D721Med (cell line): ENCODE data around the gene IQCH.

ENCODE experiments used
- DNase-seq: peaks from one replicate; pipeline ENCODE4 v3.0.0; 2011; ENCODE audit warnings: low spot score; ENCODE audit not compliant: insufficient read length
- FAIRE-seq: peaks from 2 replicates; lab custom pipeline; 2011; peaks lifted over from hg19 to GRCh38; lab: Jason Lieb, UNC
- CTCF ChIP-seq: IDR thresholded peaks from 2 replicates; pipeline ENCODE4 v1.5.1; 2012; ENCODE audit warnings: mild to moderate bottlenecking, control low read depth; ENCODE audit not compliant: insufficient read depth; ENCODE audit errors: missing control alignments

IQCH gene

DNA sequence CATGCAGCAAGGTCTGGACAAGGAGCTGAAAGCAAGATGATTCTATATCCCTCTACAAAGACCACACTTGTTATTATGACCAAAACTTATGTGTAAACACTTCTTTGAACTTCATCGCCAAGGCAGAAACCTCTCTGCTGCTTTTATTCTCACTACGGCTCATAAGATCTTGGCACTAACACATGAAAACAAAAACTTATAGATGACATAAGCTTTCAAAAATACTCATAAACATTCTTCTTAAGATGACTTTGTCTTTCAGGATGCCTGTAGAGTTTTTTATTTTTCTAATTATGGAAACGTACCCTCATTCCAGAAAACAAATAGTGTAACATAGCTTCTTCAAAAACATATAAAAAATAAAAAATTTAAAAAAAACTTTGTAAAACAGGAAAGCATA, 253.8 kb downstream of the IQCH start:
- FAIRE-seq (no peak), DNase-seq (no peak)
- TF ChIP-seq CTCF: no peak

DNA sequence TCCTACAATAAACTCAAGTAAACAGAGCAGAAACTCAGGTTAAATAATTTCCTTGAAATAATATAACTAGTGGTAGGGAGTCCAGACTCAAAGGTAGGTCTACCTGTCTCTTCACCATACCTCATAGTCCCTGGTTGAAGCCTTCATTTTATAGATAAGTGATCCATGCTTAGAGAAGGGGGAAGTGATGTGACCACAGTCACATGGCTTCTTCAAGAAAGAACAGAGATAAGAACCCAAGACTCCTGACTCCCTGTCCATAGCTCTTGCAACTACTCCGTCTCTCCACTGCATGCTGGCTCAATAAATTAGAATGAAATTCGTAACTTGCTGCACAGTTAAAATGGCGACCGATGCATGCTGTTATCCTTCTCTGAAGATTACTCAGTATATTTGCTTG, 255.3 kb downstream of the IQCH start:
- FAIRE-seq: no peak
- TF ChIP-seq CTCF: no peak
- DNase-seq: no peak

DNA sequence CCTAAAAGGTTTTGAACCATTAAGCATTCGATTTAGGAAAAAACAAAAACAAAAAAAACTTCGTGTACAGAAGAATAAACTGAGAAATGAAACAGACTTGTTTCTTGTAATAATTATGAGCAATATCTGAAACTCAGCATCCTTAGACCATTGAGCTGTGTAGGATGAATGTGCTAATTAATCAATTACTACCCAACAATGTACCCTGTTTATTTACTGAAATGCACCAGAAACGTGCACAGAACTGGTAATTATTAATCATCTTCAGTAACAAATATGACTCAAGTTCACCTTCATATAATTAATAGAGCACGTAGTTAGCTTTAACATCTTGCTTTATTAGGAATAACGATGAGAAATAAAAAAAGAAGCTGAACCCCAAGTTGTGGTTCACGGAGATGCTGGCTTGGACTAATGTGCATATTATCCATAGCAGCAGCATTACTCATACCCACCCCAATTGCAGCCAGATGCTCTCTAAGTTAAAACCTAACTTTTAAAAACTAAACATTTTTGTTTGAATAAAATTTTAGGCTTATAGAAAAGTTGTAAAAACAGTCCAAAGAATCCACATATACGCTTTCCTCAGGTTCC, 256.1 kb downstream of the IQCH start:
- FAIRE-seq: no peak
- no peak for TF ChIP-seq CTCF
- no peak for DNase-seq

GRCh38 chr15:67511606-67512005, 257.0 kb downstream of the IQCH start:
- FAIRE-seq: no peak

GRCh38 chr15:67512140-67512539, 257.6 kb downstream of the IQCH start:
- no peak for TF ChIP-seq CTCF
- no peak for DNase-seq
- no peak for FAIRE-seq

More at GRCh38 chr15:67511606-67512005, 257.0 kb downstream of the IQCH start:
- DNase-seq: no peak
- TF ChIP-seq CTCF: no peak

- no peak for TF ChIP-seq CTCF
- no peak for DNase-seq
- FAIRE-seq: no peak
Measured at GRCh38 chr15:67512933-67513714, 258.5 kb downstream of the IQCH start.

DNA sequence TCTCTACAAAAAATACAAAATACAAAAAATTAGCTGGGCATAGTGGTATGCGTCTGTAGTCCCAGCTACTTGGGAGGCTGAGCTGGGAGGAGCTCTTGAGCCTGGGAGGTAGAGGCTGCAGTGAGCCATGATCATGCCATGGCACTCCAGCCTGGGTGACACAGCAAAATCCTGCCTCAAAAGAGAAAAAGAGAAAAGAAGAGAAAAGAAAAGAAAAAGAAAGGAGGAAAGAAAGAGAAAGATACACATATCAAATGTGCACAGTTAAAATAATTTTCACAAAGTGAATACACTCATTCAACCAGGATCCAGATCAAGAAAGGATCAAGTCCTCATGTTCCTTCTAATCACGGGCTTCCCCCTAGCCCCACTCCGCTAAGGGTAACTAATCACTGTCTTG, 260.5 kb downstream of the IQCH start:
- no peak for TF ChIP-seq CTCF
- no peak for FAIRE-seq

More for the DNA sequence above, 260.5 kb downstream of the IQCH start:
- no peak for DNase-seq
